NB4 (cell line): ENCODE measurements around the gene CREB5.

Experiments
- DNase-seq: peaks from one replicate; pipeline ENCODE4 v3.0.0; 2010; ENCODE audit warnings: low read depth
- H3K4me3 ChIP-seq: one replicate; pipeline ENCODE4 v1.5.1; 2011; ENCODE audit warnings: mild to moderate bottlenecking, low read depth, low read length, moderate library complexity
- MYC ChIP-seq: IDR thresholded peaks from 2 replicates; pipeline ENCODE4 v1.6.1; 2011; ENCODE audit warnings: low read depth, low read length
- POLR2A ChIP-seq: IDR thresholded peaks from 2 replicates; pipeline ENCODE4 v1.6.1; 2011; ENCODE audit warnings: mild to moderate bottlenecking; ENCODE audit not compliant: insufficient read length; ENCODE audit errors: extremely low read depth
- TF ChIP-seq, protein P1 (sequence below): IDR thresholded peaks from 2 replicates; pipeline ENCODE4 v1.6.1; 2011; ENCODE audit warnings: low read depth, low read length
- TF ChIP-seq, protein P2 (sequence below): IDR thresholded peaks from one replicate; pipeline ENCODE4 v1.5.1; 2012; ENCODE audit warnings: low read depth, low read length

The CREB5 gene

DNA sequence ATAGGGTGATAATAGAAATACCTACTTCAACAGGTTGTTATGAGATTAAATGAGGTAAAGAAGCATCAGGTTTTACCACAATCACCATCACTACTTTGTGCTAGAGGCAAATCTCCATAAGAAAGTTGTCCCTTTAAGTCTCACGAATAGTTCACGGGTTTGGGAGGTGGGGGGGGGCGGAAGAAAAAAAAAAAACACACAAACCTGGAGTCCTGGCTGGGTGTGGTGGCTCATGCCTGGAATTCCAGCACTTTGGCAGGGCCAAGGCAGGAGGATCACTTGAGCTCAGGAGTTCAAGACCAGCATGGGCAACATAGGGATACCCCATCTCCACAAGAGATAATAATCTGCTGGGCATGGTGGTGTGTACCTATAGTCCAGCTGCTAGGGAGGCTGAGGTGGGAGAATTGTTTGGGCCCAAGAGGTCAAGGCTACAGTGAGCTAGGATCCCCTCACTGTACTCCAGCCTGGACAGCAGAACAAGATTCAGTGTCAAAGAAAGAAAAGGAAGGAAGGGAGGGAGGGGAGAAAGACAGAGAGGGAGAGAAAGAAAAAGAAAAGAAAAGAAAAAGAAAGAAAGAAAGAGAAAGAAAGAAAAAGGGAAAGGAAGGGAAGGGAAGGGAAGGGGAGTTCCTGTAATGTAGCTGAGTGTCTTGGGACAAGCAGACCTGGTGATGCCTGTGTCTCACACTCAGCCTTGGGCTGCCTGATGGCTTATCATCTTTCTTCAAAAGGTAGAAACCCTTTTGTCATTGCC is 231.4 kb downstream of the CREB5 start:
- TF ChIP-seq, protein P1, sequence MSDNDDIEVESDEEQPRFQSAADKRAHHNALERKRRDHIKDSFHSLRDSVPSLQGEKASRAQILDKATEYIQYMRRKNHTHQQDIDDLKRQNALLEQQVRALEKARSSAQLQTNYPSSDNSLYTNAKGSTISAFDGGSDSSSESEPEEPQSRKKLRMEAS, result no peak
- TF ChIP-seq POLR2A (no peak), MYC (no peak)
- TF ChIP-seq, protein P2, sequence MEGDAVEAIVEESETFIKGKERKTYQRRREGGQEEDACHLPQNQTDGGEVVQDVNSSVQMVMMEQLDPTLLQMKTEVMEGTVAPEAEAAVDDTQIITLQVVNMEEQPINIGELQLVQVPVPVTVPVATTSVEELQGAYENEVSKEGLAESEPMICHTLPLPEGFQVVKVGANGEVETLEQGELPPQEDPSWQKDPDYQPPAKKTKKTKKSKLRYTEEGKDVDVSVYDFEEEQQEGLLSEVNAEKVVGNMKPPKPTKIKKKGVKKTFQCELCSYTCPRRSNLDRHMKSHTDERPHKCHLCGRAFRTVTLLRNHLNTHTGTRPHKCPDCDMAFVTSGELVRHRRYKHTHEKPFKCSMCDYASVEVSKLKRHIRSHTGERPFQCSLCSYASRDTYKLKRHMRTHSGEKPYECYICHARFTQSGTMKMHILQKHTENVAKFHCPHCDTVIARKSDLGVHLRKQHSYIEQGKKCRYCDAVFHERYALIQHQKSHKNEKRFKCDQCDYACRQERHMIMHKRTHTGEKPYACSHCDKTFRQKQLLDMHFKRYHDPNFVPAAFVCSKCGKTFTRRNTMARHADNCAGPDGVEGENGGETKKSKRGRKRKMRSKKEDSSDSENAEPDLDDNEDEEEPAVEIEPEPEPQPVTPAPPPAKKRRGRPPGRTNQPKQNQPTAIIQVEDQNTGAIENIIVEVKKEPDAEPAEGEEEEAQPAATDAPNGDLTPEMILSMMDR, result no peak
- no peak for DNase-seq
- H3K4me3 ChIP-seq, result no peak overlapping the region

DNA sequence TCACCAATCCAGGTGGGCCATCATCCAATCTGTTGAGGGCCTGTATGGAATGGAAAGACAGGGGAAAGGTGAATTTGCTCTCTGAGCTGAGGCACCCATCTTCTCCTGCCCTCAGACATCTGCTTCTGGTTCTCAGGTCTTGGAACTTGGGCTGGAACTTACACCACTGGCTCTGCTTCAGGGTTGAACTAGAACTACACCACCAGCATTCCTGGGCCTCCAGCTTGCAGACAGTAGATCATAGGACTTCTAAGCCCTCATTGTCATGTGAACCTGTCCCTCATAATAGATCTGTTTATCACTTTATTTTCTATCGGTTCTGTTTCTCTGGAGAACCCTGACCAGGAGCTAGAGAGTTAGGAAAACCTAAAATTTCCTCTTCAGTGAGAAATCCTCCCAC is 233.5 kb downstream of the CREB5 start:
- TF ChIP-seq, protein P2, result no peak
- TF ChIP-seq MYC (no peak), POLR2A (no peak)
- TF ChIP-seq, protein P1, result no peak
- DNase-seq, result no peak
- H3K4me3 ChIP-seq, result no peak overlapping the region

DNA sequence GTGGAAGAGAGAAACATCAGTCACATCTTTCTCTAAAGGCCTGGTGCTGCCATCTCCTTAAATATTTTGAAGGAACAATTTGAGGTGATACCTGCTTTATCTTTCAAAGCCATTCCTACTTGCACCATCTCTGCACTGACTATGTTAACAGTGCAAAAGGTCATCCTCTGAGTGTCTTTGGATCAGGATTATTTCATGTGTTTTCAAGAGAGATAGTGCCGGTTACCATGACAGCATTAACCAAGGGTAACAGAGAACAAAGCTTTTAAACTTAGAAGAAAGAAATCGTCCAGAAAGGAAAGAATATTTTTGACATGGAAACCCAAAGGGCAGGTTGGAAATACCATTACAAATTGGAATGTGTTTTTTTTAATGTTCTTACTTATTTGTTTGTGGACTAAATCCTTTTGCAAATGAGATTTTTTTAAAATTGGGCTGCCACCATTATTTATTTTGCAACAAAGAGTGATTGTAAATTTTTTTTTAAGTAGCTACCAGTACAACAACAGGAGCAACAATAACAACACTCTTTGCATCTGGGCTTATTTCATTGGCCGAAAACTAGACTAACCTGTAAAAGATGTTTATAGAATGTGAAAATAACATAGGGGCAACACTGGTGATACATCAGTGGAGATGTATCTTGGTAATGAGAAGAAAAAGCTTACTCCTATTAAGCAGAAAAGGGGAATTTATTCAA is 234.2 kb downstream of the CREB5 start:
- TF ChIP-seq, protein P2, result no peak
- no peak for TF ChIP-seq POLR2A
- TF ChIP-seq, protein P1, result no peak
- TF ChIP-seq MYC, result no peak
- DNase-seq, result no peak
- no peak overlapping the region for H3K4me3 ChIP-seq

DNA sequence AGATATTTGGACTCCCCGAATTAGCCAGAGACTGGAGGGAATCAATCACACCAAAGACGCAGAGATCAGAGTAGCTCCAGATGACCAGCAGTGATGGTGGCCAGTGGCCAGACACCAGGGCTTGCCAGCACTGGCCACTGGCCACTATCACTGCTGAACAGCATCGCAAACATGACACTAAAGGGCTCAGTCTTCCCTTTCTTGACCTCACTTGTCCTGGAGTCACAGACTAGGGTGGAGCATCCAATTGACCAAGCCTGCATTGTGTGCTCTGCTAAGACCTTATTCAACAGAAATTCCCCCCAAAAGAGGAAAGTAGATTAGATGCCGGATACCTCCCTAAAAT is 234.7 kb downstream of the CREB5 start:
- H3K4me3 ChIP-seq, result no peak overlapping the region
- no peak for DNase-seq
- TF ChIP-seq, protein P2, result no peak
- TF ChIP-seq, protein P1, result no peak
- TF ChIP-seq POLR2A, result no peak
- TF ChIP-seq MYC, result no peak

DNA sequence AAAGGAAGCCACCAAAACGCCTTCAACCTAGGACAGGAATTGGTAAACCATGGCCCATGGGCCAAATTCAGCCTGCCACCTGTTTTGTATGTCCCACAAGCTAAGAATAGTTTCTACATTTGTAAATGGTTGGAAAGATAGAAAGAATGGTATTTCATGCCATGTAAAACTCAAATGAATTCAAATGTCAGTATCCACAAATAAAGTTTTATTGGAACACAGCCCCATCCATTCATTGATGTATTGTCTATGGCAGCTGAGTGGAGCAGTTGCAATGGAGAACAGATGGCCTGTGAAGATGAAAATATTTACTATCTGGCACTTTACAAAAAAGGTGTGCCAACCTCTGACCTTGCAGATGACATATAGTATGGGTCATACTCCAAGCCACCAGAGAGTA is 236.9 kb downstream of the CREB5 start:
- no peak for DNase-seq
- no peak overlapping the region for H3K4me3 ChIP-seq
- TF ChIP-seq, protein P2, result no peak
- TF ChIP-seq POLR2A (no peak), MYC (no peak)
- TF ChIP-seq, protein P1, result no peak
